Fibroblast of pulmonary artery (primary cell): ENCODE data around the gene LAMA1.

Experiments
- DNase-seq: peaks from one replicate; pipeline ENCODE4 v3.0.0-alpha.2; 2010; ENCODE audit warnings: low read depth
- H3K4me3 ChIP-seq: replicated peaks from 2 replicates; pipeline ENCODE4 v1.5.1; 2011; ENCODE audit warnings: low read depth, mild to moderate bottlenecking, control low read depth, low read length, moderate library complexity
- TF ChIP-seq, protein P1 (sequence below): IDR thresholded peaks from 2 replicates; pipeline ENCODE4 v1.5.1; 2011; ENCODE audit warnings: mild to moderate bottlenecking, control low read depth, low read length, inconsistent platforms; ENCODE audit errors: missing control alignments

The LAMA1 gene

DNA sequence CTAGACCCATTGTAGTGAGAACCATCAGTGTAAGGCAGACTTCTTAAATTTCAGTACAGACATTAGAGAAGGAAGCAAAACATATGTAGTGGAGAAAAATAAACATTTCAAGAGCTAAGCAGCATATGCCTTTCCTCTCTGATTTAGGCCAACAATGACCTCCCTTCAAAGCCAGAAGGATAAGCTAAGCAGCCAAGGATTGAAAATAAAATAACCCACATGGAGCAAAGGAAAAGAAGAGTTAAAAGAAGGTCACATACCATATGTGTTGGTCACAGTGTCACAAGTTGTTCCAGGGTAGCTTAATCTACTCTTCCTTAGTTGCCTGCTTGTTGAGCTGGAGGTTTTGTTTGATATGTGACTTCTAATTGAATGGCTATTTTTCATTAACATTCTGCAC is 15.6 kb upstream of the LAMA1 start:
- TF ChIP-seq, protein P1, sequence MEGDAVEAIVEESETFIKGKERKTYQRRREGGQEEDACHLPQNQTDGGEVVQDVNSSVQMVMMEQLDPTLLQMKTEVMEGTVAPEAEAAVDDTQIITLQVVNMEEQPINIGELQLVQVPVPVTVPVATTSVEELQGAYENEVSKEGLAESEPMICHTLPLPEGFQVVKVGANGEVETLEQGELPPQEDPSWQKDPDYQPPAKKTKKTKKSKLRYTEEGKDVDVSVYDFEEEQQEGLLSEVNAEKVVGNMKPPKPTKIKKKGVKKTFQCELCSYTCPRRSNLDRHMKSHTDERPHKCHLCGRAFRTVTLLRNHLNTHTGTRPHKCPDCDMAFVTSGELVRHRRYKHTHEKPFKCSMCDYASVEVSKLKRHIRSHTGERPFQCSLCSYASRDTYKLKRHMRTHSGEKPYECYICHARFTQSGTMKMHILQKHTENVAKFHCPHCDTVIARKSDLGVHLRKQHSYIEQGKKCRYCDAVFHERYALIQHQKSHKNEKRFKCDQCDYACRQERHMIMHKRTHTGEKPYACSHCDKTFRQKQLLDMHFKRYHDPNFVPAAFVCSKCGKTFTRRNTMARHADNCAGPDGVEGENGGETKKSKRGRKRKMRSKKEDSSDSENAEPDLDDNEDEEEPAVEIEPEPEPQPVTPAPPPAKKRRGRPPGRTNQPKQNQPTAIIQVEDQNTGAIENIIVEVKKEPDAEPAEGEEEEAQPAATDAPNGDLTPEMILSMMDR = no peak
- peak; percentile 54 for DNase-seq
- H3K4me3 ChIP-seq = no peak overlapping the region

DNA sequence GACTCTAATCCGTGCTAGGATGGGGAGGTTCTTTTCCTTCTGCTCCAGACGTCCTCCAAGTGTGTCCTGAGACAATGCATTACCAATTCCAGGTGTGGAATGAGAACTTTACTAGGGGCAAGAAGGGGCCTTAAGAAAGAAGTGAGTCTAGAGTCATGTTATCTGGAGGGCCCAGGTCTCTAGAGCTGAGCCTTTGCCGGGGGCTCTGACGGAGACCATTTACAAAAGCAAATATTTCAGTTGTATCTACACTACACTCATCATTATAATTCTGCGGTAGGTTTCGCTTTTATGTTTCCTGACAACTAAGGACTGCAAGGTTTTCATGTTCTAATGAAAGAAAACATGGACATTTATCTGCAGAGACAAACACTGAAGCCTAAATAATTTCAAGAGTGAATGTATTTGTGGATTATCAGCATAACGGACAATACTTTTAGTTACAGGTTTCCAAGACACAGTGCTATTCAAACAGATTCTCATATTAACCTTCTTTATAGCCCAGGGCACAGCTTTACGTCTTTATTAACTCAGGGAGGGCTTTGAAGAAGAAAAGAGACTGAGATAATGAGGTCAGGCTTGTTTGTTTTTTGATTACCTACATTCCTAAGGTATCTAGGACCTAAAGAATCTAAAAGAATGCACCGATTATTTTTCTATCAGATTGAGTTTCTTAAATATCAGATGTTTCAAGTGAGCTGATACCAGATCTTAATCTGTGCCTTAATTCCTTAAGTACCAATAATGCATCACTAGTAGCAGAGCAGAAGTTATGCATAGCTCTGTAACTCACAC is 15.0 kb upstream of the LAMA1 start:
- no peak overlapping the region for H3K4me3 ChIP-seq
- TF ChIP-seq, protein P1 = no peak
- no peak for DNase-seq

DNA sequence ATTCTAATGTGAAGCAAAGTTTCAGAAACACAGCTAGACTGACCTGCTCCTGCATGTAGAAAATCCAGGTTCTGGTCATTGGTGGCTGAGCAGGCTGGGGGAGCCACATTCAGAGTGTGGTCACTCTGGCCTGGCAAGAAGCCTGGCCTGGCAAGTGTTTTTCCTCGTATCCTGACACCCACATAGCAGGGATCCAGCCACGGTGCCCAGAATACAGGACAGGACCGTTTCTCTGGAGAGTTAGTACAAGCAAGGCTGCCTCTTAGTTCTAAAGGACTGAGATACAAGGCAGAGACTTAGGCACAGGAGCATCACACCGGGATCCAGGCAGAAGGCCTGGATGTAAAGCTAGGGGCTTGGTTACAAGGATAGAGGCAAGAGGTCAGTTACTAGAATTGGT is 4.8 kb upstream of the LAMA1 start:
- H3K4me3 ChIP-seq = no peak overlapping the region
- DNase-seq = no peak
- TF ChIP-seq, protein P1 = no peak

GRCh38 chr18:7116792-7117389 is 706 bp downstream of the LAMA1 start:
- no peak for DNase-seq
- H3K4me3 ChIP-seq = peak overlapping the region; percentile 72

DNA sequence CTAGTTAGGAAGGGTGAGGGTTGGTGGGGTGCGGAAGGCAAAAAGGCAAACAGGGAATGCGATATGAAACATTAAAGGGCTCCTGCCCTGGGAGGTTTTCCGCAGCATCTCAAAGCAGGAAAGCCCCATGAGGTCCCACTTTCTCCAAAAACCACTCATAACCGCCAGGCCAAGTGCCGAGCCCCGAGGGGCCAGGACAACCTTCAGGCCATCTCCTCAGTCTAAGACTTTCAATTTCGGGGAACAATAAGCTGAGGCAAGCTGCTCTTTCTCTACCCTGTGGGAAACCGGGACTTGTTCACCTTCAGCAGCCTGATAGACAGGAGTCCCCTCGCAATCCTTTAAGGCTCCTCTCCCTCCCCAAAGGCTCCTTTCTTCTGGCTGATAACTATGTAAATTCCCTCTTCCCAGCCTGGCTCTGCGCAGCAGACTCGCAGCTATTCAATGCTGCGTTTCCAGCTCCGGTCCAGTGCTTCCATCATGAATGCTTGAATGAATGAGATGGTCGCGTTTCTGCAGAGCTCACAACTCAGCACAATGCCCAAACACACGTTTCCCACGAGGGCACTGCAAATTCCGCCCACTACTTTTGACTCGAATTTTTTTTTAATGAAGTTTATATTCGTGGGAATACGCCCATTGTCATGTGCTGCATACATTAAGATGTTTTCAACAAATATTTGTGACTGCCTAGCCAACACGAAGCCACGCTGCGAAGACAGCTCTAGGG is 1.4 kb downstream of the LAMA1 start:
- TF ChIP-seq, protein P1 = no peak
- peak; percentile 58 for DNase-seq
- H3K4me3 ChIP-seq = peak overlapping the region; percentile 72

More at GRCh38 chr18:7116792-7117389, 706 bp downstream of the LAMA1 start:
- TF ChIP-seq, protein P1 = no peak

GRCh38 chr18:7112936-7113335 is 4.7 kb downstream of the LAMA1 start:
- DNase-seq = no peak
- TF ChIP-seq, protein P1 = no peak
- H3K4me3 ChIP-seq = no peak overlapping the region
